ENCODE results near the gene GDPD5.

DNA sequence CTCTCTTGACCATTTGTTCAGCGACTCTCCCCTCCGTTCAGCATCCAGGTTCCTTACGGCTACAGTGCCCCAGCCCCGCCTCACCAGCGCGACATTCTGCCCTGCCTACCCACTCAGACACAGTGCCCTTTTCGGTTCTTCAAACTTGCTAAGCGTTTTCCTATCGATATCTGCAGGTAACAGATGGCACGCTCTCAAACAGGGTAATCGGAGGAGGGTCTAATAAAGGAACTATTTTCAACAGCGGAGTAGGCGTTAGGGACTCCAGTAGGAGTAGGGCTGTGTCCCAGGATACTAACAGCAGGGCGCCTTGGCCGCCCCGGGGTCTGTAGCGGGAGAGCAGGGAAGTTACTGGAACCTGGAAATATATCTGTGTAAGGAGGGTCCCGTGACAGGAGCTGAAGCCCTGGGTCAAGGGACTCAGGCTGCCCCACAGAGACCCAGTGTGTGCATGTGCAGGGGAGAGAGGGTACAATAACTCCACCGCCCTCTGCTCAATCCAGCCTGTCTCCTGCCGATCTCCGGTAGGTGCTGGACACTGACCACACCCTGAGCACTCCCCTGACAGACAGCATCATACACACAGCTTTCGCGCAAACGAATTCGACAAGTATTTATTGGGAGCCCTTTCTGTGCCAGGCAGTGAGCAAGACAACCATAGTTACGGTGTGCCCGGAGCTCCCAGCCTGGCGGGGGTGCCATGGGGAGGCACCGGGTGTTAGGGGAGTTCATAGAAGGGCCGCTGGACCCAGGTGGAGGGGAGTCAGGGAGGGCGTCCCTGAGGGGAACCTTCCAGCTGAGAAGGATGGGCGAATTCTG lies 94.8 kb downstream of the GDPD5 start:
- TF ChIP-seq CTCF (IDR thresholded peaks at IDR 0.05; ENCODE audit: low read depth, low read length, poor library complexity, severe bottlenecking) (no peak), EZH2phosphoT487 (IDR thresholded peaks at IDR 0.05; ENCODE audit: borderline replicate concordance, low read length) (no peak)

Measured in DOHH2 (cell line).